ENCODE data around the gene IGF2BP1.

DNA sequence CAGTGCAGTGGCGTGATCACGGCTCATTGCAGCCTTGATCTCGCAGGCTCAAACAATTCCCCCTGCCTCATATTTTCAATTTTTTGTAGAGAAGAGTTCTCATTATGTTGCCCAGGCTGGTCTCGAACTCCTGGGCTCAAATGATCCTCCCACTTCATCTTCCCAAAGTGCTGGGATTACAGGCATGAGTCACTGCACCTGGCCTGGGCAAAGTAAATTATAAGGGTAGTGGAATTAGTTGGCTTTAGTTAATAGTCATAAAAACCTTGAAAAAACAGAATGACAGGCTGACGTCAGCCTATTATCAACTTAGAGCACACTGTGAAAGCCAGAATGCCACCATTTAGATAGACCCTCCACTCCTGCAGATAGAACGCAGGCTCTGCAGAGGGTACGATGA is 91.9 kb downstream of the IGF2BP1 start:
- TF ChIP-seq, protein P1, sequence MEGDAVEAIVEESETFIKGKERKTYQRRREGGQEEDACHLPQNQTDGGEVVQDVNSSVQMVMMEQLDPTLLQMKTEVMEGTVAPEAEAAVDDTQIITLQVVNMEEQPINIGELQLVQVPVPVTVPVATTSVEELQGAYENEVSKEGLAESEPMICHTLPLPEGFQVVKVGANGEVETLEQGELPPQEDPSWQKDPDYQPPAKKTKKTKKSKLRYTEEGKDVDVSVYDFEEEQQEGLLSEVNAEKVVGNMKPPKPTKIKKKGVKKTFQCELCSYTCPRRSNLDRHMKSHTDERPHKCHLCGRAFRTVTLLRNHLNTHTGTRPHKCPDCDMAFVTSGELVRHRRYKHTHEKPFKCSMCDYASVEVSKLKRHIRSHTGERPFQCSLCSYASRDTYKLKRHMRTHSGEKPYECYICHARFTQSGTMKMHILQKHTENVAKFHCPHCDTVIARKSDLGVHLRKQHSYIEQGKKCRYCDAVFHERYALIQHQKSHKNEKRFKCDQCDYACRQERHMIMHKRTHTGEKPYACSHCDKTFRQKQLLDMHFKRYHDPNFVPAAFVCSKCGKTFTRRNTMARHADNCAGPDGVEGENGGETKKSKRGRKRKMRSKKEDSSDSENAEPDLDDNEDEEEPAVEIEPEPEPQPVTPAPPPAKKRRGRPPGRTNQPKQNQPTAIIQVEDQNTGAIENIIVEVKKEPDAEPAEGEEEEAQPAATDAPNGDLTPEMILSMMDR (IDR thresholded peaks at IDR 0.05; ENCODE audit: borderline replicate concordance, extremely low read depth, low read length, poor library complexity, severe bottlenecking), result no peak
- TF ChIP-seq EZH2 (IDR thresholded peaks at IDR 0.05; ENCODE audit: borderline replicate concordance, low read depth, low read length, severe bottlenecking), result no peak
